ENCODE results near the gene MYO5B. TPM values are rescaled to one million over a fixed set of nuclear protein-coding genes. Genes with fewer than 3 reads are reported as not detected.
A peak's percentile ranks its signal among the peaks of the same experiment; 100 is the strongest.
"Not testable (repeated sequence)": the region's sequence is repeated elsewhere in the genome, so short reads cannot be mapped to it uniquely, and the experiment has no call there.

MYO5B gene
- total and polyA plus RNA-seq, 4 donors, result 5.4 to 23.4 (median 11.4) TPM

DNA sequence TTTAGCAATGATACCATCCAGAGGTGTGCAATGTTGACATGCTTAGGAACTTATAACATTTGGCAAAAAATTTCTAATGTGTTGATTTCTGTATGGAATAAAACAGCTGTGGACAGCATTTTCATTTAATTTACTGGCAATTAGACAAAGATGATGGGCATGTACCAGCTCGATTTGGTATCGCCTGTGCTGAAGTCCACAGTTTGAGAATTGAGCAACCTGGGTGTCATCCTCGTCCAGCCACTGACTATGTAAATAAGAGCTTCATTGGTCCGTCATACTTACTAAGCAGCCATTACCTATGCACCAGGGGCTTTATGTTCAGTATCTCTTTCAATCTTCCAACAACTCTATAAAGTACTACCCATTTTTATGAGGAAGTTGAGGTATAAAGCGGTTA lies 357.1 kb downstream of the MYO5B start:
- Histone ChIP-seq H3K4me3 (ENCODE audit: low read depth in 1 of 3, low read length in 3 of 3) (no peak overlapping the region), H3K36me3 (ENCODE audit: control insufficient read depth in 4 of 4, insufficient read depth in 3 of 4, low read depth in 1 of 4, low read length in 3 of 4) (peaks cover 0 to 1% (median 0%) of the 10 kb centered on the region in 4 donors), H3K4me1 (ENCODE audit: control insufficient read depth in 4 of 4, insufficient read depth in 4 of 4, low read length in 3 of 4) (peaks cover 7 to 65% (median 35%) of the 10 kb centered on the region in 4 donors), H3K9me3 (ENCODE audit: control insufficient read depth in 4 of 4, low read length in 3 of 4) (no peaks in the 10 kb centered on the region), H3K27me3 (ENCODE audit: control insufficient read depth in 4 of 4, insufficient read depth in 4 of 4, low read length in 3 of 4) (no peaks in the 10 kb centered on the region), H3K9ac (ENCODE audit: low read depth in 1 of 2, low read length in 2 of 2) (peak overlapping the region in 1 of 2 donors; percentile 28), H3K27ac (ENCODE audit: low read depth in 1 of 2, low read length in 2 of 2) (peak overlapping the region; percentile 82 to 88)
- 30% methylated on average over 5 of the region's 5 CpGs for WGBS
- DNase-seq (ENCODE audit: low spot score), result no peak
- no peak for TF ChIP-seq EGR1 (IDR thresholded peaks at IDR 0.05; ENCODE audit: low read depth in 2 of 2)
- TF ChIP-seq, protein P1, sequence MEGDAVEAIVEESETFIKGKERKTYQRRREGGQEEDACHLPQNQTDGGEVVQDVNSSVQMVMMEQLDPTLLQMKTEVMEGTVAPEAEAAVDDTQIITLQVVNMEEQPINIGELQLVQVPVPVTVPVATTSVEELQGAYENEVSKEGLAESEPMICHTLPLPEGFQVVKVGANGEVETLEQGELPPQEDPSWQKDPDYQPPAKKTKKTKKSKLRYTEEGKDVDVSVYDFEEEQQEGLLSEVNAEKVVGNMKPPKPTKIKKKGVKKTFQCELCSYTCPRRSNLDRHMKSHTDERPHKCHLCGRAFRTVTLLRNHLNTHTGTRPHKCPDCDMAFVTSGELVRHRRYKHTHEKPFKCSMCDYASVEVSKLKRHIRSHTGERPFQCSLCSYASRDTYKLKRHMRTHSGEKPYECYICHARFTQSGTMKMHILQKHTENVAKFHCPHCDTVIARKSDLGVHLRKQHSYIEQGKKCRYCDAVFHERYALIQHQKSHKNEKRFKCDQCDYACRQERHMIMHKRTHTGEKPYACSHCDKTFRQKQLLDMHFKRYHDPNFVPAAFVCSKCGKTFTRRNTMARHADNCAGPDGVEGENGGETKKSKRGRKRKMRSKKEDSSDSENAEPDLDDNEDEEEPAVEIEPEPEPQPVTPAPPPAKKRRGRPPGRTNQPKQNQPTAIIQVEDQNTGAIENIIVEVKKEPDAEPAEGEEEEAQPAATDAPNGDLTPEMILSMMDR (IDR thresholded peaks at IDR 0.05; ENCODE audit: low read depth, low read length, missing input control), result no peak
- peak; percentile 94 for TF ChIP-seq YY1 (IDR thresholded peaks at IDR 0.05)
- peak; percentile 90 for TF ChIP-seq HNF4G (IDR thresholded peaks at IDR 0.05)
- peak; percentile 22 to 46 for TF ChIP-seq RAD21 (IDR thresholded peaks at IDR 0.05)
- peak; percentile 76 to 88 for TF ChIP-seq RXRA (IDR thresholded peaks at IDR 0.05)
- TF ChIP-seq JUND (IDR thresholded peaks at IDR 0.05), result peak; percentile 48 to 52
- TF ChIP-seq, protein P2, sequence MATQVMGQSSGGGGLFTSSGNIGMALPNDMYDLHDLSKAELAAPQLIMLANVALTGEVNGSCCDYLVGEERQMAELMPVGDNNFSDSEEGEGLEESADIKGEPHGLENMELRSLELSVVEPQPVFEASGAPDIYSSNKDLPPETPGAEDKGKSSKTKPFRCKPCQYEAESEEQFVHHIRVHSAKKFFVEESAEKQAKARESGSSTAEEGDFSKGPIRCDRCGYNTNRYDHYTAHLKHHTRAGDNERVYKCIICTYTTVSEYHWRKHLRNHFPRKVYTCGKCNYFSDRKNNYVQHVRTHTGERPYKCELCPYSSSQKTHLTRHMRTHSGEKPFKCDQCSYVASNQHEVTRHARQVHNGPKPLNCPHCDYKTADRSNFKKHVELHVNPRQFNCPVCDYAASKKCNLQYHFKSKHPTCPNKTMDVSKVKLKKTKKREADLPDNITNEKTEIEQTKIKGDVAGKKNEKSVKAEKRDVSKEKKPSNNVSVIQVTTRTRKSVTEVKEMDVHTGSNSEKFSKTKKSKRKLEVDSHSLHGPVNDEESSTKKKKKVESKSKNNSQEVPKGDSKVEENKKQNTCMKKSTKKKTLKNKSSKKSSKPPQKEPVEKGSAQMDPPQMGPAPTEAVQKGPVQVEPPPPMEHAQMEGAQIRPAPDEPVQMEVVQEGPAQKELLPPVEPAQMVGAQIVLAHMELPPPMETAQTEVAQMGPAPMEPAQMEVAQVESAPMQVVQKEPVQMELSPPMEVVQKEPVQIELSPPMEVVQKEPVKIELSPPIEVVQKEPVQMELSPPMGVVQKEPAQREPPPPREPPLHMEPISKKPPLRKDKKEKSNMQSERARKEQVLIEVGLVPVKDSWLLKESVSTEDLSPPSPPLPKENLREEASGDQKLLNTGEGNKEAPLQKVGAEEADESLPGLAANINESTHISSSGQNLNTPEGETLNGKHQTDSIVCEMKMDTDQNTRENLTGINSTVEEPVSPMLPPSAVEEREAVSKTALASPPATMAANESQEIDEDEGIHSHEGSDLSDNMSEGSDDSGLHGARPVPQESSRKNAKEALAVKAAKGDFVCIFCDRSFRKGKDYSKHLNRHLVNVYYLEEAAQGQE (IDR thresholded peaks at IDR 0.05), result peak; percentile 43
- TF ChIP-seq SP1 (IDR thresholded peaks at IDR 0.05), result peak; percentile 84
- TF ChIP-seq FOXA1 (IDR thresholded peaks at IDR 0.05), result peak; percentile 99
- TF ChIP-seq FOXA2 (IDR thresholded peaks at IDR 0.05), result peak; percentile 100
- TF ChIP-seq GABPA (IDR thresholded peaks at IDR 0.05 in 1 of 2, conservative IDR thresholded peaks at IDR 0.05 in 1 of 2), result no peak
- no peak for TF ChIP-seq NR2F2 (IDR thresholded peaks at IDR 0.05)
- TF ChIP-seq, protein P3, sequence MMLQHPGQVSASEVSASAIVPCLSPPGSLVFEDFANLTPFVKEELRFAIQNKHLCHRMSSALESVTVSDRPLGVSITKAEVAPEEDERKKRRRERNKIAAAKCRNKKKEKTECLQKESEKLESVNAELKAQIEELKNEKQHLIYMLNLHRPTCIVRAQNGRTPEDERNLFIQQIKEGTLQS (IDR thresholded peaks at IDR 0.05), result no peak
- TF ChIP-seq TAF1 (conservative IDR thresholded peaks at IDR 0.05), result no peak
- TF ChIP-seq, protein P4, sequence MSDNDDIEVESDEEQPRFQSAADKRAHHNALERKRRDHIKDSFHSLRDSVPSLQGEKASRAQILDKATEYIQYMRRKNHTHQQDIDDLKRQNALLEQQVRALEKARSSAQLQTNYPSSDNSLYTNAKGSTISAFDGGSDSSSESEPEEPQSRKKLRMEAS (IDR thresholded peaks at IDR 0.05), result peak; percentile 56
- TF ChIP-seq HNF4A (conservative IDR thresholded peaks at IDR 0.05), result peak; percentile 94 to 95
- TF ChIP-seq, protein P5, sequence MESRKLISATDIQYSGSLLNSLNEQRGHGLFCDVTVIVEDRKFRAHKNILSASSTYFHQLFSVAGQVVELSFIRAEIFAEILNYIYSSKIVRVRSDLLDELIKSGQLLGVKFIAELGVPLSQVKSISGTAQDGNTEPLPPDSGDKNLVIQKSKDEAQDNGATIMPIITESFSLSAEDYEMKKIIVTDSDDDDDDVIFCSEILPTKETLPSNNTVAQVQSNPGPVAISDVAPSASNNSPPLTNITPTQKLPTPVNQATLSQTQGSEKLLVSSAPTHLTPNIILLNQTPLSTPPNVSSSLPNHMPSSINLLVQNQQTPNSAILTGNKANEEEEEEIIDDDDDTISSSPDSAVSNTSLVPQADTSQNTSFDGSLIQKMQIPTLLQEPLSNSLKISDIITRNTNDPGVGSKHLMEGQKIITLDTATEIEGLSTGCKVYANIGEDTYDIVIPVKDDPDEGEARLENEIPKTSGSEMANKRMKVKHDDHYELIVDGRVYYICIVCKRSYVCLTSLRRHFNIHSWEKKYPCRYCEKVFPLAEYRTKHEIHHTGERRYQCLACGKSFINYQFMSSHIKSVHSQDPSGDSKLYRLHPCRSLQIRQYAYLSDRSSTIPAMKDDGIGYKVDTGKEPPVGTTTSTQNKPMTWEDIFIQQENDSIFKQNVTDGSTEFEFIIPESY (IDR thresholded peaks at IDR 0.05), result peak; percentile 62

DNA sequence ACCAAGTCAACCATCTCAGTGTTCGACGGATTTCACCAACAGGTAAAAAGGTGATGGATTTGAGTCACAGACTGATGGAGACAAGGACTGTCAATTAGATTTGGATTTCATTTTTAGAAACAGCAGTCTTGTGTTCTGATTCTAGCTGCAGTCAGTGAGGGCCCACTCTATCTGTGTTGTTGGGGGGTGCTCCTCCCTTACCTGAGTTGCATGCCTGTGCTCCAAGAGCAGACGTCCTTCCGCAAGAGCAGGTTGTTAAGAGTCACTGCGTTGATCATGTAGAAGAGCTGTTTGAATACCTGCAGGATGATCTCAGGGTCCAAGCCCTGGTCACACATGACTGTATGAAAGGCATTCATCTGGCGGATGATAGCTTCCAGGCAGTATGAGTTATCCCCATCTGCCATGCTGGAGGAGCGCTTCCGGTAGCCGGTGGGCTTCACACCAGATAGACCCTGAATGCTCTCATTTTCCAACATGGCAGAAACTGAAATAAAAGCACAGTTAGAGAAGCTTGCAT lies 357.6 kb downstream of the MYO5B start:
- Histone ChIP-seq H3K4me1 (ENCODE audit: control insufficient read depth in 4 of 4, insufficient read depth in 4 of 4, low read length in 3 of 4) (peaks cover 10 to 70% (median 40%) of the 10 kb centered on the region in 4 donors), H3K27ac (ENCODE audit: low read depth in 1 of 2, low read length in 2 of 2) (peak overlapping the region; percentile 82 to 88)
- 70% methylated on average over 9 of the region's 9 CpGs for WGBS
- DNase-seq (ENCODE audit: low spot score); H3K9me3 ChIP-seq (ENCODE audit: control insufficient read depth in 4 of 4, low read length in 3 of 4); H3K4me3 ChIP-seq (ENCODE audit: low read depth in 1 of 3, low read length in 3 of 3); H3K27me3 ChIP-seq (ENCODE audit: control insufficient read depth in 4 of 4, insufficient read depth in 4 of 4, low read length in 3 of 4); H3K9ac ChIP-seq (ENCODE audit: low read depth in 1 of 2, low read length in 2 of 2); H3K36me3 ChIP-seq (ENCODE audit: control insufficient read depth in 4 of 4, insufficient read depth in 3 of 4, low read depth in 1 of 4, low read length in 3 of 4): not testable (repeated sequence)

All from liver (tissue), 9 donors.